HG03196 (cell line): ENCODE data around the gene GHITM.
"Not testable (repeated sequence)": the region's sequence is repeated elsewhere in the genome, so short reads cannot be mapped to it uniquely, and the experiment has no call there.

Experiments
- ATAC-seq: cut with Tn5 transposase; IDR thresholded peaks from one replicate; pipeline ENCODE4 v1.9.1; 2021; ENCODE audit not compliant: unreplicated experiment

GHITM gene

GRCh38 chr10:84175436-84175835 lies 36.1 kb downstream of the GHITM start:
- no peak for ATAC-seq

GRCh38 chr10:84176351-84176750 lies 37.0 kb downstream of the GHITM start:
- no peak for ATAC-seq

DNA sequence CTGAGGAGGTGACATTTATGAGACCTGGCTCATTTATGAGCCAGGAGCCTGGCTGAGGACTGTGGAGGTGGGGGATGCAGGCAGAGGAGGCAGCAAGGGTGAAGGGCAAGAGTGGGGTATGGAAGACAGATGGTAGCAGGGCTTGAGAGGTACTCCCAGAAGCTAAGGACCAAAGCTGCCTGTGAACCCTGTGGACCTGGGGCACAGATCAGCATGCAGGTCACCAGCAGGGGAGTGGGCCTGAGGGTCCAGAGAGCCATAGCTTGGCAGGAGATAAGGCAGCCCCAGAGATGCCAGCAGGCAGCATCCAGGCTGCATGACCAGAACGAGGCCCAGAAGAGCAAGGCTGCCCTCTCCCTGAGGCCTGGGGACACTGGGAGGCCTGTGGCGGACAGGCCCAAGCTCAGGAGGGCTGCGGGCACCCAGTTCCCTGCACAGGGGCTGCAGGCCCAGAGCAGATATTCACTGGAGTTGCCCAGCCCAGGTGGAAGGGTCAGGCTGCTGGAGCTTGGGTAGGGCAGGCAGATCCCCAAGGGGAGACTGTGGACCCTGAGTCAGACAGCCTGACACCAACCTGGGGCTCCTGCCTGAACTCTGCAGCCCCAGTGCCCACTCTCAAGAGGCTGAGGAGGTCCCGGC lies 37.6 kb downstream of the GHITM start:
- no peak for ATAC-seq

GRCh38 chr10:84177541-84178141 lies 38.3 kb downstream of the GHITM start:
- peak; percentile 46 for ATAC-seq

DNA sequence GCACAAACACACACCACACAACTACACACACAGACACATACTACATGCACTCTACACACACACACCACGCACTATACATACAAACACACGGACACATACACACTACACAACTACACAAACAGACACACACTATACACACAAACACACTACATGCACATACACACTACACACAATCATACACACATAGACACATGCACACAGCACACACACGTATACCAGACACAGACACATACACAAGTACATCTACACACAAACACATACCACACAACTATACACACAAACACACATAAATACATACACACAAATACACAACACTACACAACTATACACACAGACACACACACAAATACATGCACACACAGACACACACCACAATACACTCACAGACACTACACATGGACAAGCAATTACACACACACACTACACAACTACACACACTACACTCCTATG lies 38.9 kb downstream of the GHITM start:
- no peak for ATAC-seq

DNA sequence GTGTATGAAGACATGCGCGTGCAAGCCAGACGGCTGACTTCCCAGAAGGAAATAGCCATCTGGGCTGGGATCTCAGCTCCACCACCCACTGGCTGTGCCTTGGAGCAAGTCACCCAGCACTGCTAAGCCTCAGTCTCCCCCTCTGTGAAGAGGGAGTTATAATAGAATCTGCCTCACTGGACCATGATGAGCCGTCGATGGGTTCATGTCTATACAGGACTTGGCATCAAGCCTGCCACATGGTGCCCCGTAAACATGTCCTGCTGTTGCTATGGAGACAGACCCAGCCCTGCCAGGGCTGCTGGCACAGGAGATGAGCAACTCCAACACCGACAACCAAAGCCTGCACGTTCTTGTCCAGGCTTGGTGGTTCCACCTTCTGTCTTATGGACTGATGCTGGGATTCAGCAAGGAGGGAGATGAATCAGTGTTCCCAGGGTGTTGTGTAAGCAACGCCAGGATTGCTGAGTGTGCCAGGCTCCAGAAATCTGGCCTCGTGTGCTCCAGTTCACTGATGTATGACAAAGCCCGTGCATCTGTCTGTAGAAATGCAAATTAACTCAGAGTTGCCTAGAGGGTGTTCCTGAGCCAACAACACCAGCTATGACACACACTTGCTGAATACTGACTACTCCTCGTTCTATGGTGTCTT lies 39.9 kb downstream of the GHITM start:
- peak; percentile 87 for ATAC-seq

GRCh38 chr10:84180386-84180785 lies 41.1 kb downstream of the GHITM start:
- ATAC-seq = not testable (repeated sequence)

GRCh38 chr10:84181631-84182030 lies 42.3 kb downstream of the GHITM start:
- ATAC-seq = no peak

- no peak for ATAC-seq
Measured at GRCh38 chr10:84184517-84184916, 45.2 kb downstream of the GHITM start.

DNA sequence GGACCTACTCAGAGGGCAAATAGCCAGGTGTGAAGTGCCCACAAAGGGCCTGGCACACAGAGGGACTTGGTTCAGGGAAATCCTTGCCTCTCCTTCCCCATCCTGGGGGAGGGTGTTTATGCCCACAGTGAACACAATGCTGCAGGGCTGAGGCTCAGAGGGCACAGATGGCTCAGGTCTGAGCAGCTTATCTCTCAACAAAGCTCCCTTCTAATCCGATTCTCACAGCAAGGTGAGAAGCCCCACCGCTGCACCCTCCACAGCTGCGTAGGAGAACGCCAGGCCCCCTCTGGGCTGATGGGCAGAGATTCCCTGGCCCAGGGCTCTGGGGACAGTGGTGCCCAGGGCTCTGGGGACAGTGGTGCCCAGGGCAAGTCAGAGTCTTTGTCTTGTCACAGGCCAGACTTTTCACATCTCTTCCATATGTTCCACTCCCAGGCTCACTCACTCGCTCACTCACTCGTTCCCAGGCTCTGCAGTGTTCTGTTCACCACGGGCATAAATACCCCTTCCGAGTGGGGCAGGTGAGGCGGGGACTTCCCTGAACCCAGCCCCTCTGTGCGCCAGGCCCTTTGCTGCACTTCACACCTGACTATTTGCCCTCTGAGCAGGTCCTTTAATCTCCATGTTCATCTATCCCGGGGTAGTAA lies 46.3 kb downstream of the GHITM start:
- ATAC-seq = no peak

DNA sequence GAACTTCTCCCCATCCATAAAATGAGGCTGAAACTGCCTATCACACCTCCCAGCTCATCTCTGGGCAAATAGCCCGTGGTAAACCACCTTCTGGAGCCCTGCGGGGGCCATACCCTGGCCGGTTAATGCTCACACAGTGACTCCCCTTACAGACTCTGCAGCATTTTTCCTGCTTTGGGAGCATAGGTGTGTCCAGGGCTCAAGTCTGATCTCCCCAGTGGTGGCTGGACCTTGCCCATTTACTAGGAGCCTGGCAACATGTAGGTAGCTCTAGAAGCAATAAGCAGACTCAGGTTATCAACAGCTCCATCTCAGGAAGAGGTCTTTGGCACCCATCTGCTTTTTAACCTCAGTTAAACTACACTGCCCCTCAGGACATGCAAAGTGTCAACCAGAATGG lies 49.5 kb downstream of the GHITM start:
- no peak for ATAC-seq

DNA sequence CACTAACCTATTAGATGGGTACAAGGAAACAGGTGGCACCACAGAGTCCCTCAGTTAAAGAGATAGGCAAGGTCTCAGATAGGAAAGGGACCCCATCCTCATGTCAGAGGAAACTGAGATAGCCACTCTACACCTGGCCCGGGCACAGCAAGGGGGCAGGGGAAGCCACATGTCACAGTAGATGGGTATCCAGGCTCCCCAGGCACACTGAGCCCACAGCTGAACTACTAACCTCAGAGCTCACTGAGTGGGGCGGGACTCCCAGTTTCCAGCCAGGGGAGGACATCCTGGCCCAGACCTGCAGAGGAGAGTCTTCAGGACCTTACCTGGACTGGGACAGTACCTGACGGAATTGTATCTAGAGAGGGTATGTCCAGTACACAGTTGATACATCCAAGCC lies 51.3 kb downstream of the GHITM start:
- ATAC-seq = no peak

DNA sequence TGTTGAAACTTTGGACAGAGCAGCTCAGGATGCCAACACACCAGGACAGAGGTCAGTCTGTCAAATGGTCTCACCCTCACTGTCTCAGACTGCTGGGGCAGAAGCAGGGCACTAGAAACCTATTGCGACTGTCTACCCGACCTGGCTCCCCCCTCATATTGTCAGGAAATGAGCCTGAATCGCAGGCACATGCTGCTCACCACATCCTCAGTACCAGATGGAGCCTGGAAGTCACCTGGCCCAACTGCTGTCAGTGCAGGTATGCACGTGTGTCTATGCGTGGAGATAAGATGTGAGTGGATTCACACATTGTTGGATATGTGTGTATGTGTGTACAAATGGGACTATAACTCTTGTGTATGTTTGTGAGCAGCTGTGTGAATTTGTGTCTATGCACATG lies 51.8 kb downstream of the GHITM start:
- ATAC-seq = no peak

DNA sequence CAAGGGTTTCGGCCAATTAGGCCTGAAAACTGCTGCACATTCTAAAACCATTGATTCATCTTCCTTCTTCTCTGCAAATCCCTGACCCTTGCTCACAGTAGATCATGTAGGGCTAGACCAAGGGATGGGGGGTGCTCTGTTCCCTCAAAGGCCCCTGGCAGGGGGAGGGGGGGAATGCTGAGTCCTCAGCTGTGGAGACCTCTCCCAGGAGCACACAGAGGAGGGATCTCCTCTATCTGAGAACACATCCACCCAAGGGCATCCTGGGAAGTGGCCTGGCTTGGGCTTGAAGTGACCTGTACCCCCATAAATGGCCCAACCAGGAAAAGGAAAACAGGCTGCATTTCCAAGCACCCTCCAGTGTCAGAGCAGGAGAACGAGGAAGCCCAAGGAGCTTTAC lies 54.0 kb downstream of the GHITM start:
- ATAC-seq = no peak

GRCh38 chr10:84193846-84194423 lies 54.6 kb downstream of the GHITM start:
- ATAC-seq = no peak

GRCh38 chr10:84194424-84195043 lies 55.2 kb downstream of the GHITM start, which contains the start of gene CDHR1:
Gene CDHR1 (plus strand): TSS chr10:84194537. CDS start chr10:84194761, 224 bp downstream.
- ATAC-seq = peak; percentile 75

DNA sequence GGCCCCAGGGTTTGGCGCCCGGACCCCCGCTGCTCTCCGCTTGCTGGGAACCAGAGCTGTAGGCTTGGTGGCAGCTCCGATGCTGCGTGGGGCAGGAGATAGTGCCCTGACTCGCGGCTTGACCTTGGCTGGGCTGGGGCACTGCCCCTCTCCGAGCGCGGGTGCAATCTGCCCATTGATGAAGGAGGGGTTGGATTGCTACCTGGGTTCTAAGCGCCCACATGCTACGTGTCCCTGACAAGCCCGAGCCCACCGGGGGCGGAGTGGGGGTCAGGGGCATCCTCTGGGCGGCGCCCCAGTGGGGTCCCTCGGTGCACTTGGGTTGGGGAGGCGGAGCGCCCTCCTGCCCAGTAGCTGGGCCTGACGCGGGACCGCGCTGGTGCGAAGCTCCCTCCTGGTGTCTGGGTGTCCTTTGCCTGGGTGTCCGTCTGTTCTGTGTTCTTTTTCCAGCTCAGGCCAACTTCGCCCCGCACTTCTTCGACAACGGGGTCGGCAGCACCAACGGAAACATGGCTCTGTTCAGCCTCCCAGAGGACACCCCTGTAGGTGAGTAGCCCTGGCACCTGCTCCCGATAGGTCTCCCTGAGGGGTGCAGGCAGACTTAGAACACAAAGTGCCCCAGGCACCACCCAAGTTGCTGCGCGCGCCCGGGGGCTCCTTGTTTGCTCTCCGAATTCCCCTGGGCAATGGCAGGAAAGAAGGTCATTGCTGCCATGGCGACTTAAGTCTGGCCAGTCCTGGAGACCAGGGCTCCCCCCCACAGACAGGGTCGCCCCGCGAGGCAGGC lies 55.9 kb downstream of the GHITM start:
- ATAC-seq = no peak

DNA sequence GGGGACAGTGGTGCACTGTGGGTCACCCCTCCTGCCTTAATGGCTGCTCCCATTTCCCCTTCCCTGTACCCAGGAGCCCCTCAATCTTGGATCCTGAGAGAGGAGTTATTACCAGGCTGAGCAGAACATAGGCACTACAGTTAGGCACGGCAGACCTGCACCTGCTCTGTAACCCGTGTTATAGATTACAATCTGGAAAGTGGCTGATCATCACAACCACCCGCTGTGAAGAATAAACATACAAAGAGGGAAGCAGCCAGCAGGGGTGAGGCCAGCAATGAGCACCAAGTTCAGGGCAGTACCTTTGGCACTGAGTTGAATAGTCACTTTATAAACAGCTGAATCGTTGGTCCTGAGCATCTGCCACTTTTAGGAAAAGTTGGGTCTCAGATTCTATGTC lies 56.8 kb downstream of the GHITM start:
- ATAC-seq = no peak

DNA sequence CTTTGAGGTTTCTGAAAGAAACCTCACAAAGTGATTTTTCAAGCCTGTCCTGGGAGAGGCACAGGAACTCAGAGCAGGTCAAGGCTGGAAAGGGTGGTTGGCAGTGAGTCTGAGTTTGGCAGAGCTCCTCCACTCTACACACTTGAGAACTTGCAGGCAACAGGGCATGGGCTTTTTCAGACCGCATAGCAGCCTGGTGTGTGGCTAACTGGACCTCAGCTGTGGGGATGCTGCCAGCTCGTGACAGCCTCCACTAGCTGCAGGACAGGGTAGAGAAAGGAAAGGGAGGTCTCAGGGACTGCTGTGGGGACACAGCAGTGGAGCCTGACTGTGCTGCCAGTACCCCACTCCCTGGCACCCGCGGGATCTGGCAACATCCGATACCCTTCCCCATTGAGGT lies 57.6 kb downstream of the GHITM start:
- no peak for ATAC-seq

GRCh38 chr10:84197643-84198042 lies 58.3 kb downstream of the GHITM start:
- no peak for ATAC-seq
